Pancreas (tissue), 10 donors: ENCODE data around the gene MYO7A. TPM values are rescaled to one million over a fixed set of nuclear protein-coding genes. Genes with fewer than 3 reads are reported as not detected.

Experiments
- ATAC-seq, 4 donors: fragments of 200-7000 bp; cut with Tn5 transposase; one replicate each; pipeline versions ENCODE4 v1.8.0 to v1.9.1; 2020; ENCODE audit warnings: mild to moderate bottlenecking in 4 of 4, moderate library complexity in 4 of 4
- DNase-seq, 6 donors: peaks; one replicate each; pipeline ENCODE4 v3.0.0-alpha.2; 2020
- FAIRE-seq: peaks from 2 replicates; lab custom pipeline; 2012; peaks lifted over from hg19 to GRCh38; lab: Jason Lieb, UNC
- H3K27ac ChIP-seq, 4 donors: fragments of 200-600 bp; sonication (generic); 1 replicate in 3 of 4; 2 replicates in 1 of 4; pipeline versions ENCODE4 v1.5.0 to v1.8.0; 2020
- H3K27me3 ChIP-seq, 4 donors: fragments of 200-600 bp; one replicate each; pipeline ENCODE4 v1.8.0; 2021
- H3K36me3 ChIP-seq, 3 donors: fragments of 200-600 bp; sonication (generic) in 1 of 3; one replicate each; pipeline versions ENCODE4 v1.5.0 to v1.8.0; 2020 to 2021
- H3K4me1 ChIP-seq, 3 donors: fragments of 200-600 bp; one replicate each; pipeline ENCODE4 v1.8.0; 2021
- H3K4me3 ChIP-seq, 4 donors: fragments of 200-600 bp; sonication (generic) in 2 of 4; one replicate each; pipeline versions ENCODE4 v1.5.0 to v1.8.0; 2020 to 2021
- H3K9me3 ChIP-seq, 4 donors: fragments of 200-600 bp; one replicate each; pipeline ENCODE4 v1.8.0; 2021
- CTCF ChIP-seq, 4 donors: fragments of 200-600 bp; sonication (generic) in 3 of 4; IDR thresholded peaks; one replicate each; pipeline versions ENCODE4 v1.5.0 to v1.8.0; 2021; ENCODE audit warnings: antibody characterized with exemption in 4 of 4
- WGBS, 2 donors: extraction: QIAGEN DNeasy Blood & Tissue Kit; methylation state at CpG; one replicate each; pipeline ENCODE4 v1.1.7; 2013; 5-methylcytosine and 5-hydroxymethylcytosine counted together
- intact Hi-C, 3 donors: fragments of 100-400 bp; cut with DNase I; formaldehyde crosslinking; loops; one replicate each; pipeline versions ENCODE4 v1.11.1 to v1.14.2; 2022
- polyA plus RNA-seq, 2 donors: library from polyadenylated mRNA; stranded (reverse); fragments of 200-250 nt; gene quantifications; one replicate each; pipeline ENCODE4 v1.2.3, GENCODE V29; 2013
- total RNA-seq, 6 donors: library from RNA; stranded (reverse); fragmentation: NEBNext Ultra II Directional in 4 of 6; extraction: Animal tissue kit (Norgen Biotek cat#: 25700) in 4 of 6; gene quantifications; one replicate each; pipeline versions ENCODE4 v1.2.1 to v1.2.4, GENCODE V29; 2021 to 2023
- donor health status: healthy with polysubstance abuse.
- donor health status: DM: no; HTN: no; CAD: no; lungs with moderate emphysema.
- donor health status: DM: no; HTN: no; CAD: no.
- donor health status: control.
- donor health status: control.
- donor health status: Bipolar disorder and iron deficiency.
- donor health status: DM: yes; HTN: yes; CAD: no.
- donor health status: DM: no; HTN: no; CAD: no.
- donor health status: DM: no; HTN: no; CAD: no.
- donor health status: DM: yes; HTN: yes; CAD: no.

MYO7A gene
- total and polyA plus RNA-seq, 8 donors = 3.8 to 13.3 (median 7.1) TPM

GRCh38 chr11:77144857-77145428 lies 16.9 kb downstream of the MYO7A start:
- ATAC-seq = no peak

GRCh38 chr11:77146261-77147035 lies 18.4 kb downstream of the MYO7A start:
- Histone ChIP-seq H3K36me3 (no peaks in the 10 kb centered on the region), H3K4me3 (no peak overlapping the region), H3K9me3 (no peaks in the 10 kb centered on the region), H3K27ac (no peak overlapping the region), H3K27me3 (no peaks in the 10 kb centered on the region), H3K4me1 (no peaks in the 10 kb centered on the region)
- FAIRE-seq (no peak), ATAC-seq (no peak), DNase-seq (peak in 1 of 6 donors; percentile 30)
- WGBS, 2 donors = 89 to 91% methylated on average over 10 of the region's 10 CpGs
- TF ChIP-seq CTCF (IDR thresholded peaks at IDR 0.05) = no peak
- intact Hi-C loops = no loop called here

More at GRCh38 chr11:77144857-77145428, 16.9 kb downstream of the MYO7A start:
- WGBS, 2 donors = 76 to 79% methylated on average over 7 of the region's 7 CpGs
- no peaks in the 10 kb centered on the region for H3K36me3 ChIP-seq
- no peaks in the 10 kb centered on the region for H3K9me3 ChIP-seq
- no peak for TF ChIP-seq CTCF (IDR thresholded peaks at IDR 0.05)
- H3K27ac ChIP-seq = no peak overlapping the region
- intact Hi-C loops = no loop called here
- no peak for FAIRE-seq
- no peak for DNase-seq
- peaks cover 0 to 13% (median 0%) of the 10 kb centered on the region in 3 donors for H3K4me1 ChIP-seq
- H3K27me3 ChIP-seq = no peaks in the 10 kb centered on the region
- H3K4me3 ChIP-seq = no peak overlapping the region

GRCh38 chr11:77147036-77147315 lies 18.9 kb downstream of the MYO7A start:
- 90 to 91% methylated on average over 1 of the region's 1 CpG for WGBS, 2 donors
- DNase-seq (no peak), ATAC-seq (no peak), FAIRE-seq (no peak)
- Histone ChIP-seq H3K9me3 (no peaks in the 10 kb centered on the region), H3K36me3 (no peaks in the 10 kb centered on the region), H3K27me3 (no peaks in the 10 kb centered on the region), H3K27ac (no peak overlapping the region), H3K4me3 (no peak overlapping the region), H3K4me1 (no peaks in the 10 kb centered on the region)
- TF ChIP-seq CTCF (IDR thresholded peaks at IDR 0.05) = no peak
- intact Hi-C loops = no loop called here

- Histone ChIP-seq H3K27me3 (no peaks in the 10 kb centered on the region), H3K36me3 (no peaks in the 10 kb centered on the region), H3K9me3 (no peaks in the 10 kb centered on the region), H3K4me1 (no peaks in the 10 kb centered on the region), H3K27ac (no peak overlapping the region), H3K4me3 (peak overlapping the region in 2 of 4 donors; percentile 14 to 25)
- no peak for FAIRE-seq
- 26 to 43% methylated on average over 38 to 47 of the region's 47 CpGs for WGBS, 2 donors
- DNase-seq = peak in 1 of 6 donors; percentile 60
- TF ChIP-seq CTCF (IDR thresholded peaks at IDR 0.05) = no peak
- ATAC-seq = peak; percentile 36 to 80 (median 67)
- intact Hi-C loops = no loop called here
Observed at GRCh38 chr11:77147668-77148321, 19.7 kb downstream of the MYO7A start.
